ENCODE data around the gene C17orf75. TPM values are rescaled to one million over a fixed set of nuclear protein-coding genes. Genes with fewer than 3 reads are reported as not detected.
A peak's percentile ranks its signal among the peaks of the same experiment; 100 is the strongest.

The C17orf75 gene
- total and polyA plus RNA-seq, 2 of the 8 experiments (the other 6 are each of a cell fraction or from before 2014, with no cell fraction given): 15.8 to 42.6 TPM

- no peak overlapping the region for H3K23ac ChIP-seq (ENCODE audit: insufficient read length)
- peak overlapping the region; percentile 97; the same call in 1 of the 2 replicates for H2AK5ac ChIP-seq (ENCODE audit: low read depth, low read length)
- peak overlapping the region in 1 of 4 experiments; percentile 16; a peak in 1 of 7 replicates for H3K9ac ChIP-seq (replicated peaks in 1 of 4; ENCODE audit: extremely low read depth in 1 of 4, low read depth in 3 of 4, low read length in 3 of 4)
- peak; percentile 13 for FAIRE-seq
- peak overlapping the region; percentile 59 to 78 for H3K4me2 ChIP-seq (ENCODE audit: insufficient read depth in 1 of 2, low read depth in 2 of 2, low read length in 2 of 2)
- H4K5ac ChIP-seq (ENCODE audit: insufficient read length, low read depth, low read length): peak overlapping the region; percentile 60
- peak overlapping the region in 2 of 4 experiments; percentile 22 to 36; a peak in 3 of 8 replicates for H3K4me3 ChIP-seq (ENCODE audit: extremely low read depth in 1 of 4, insufficient read depth in 2 of 4, low read depth in 3 of 4, low read length in 4 of 4)
- peak overlapping the region; percentile 88 for H2BK20ac ChIP-seq (ENCODE audit: low read length)
- H3K36me3 ChIP-seq (ENCODE audit: control insufficient read depth in 2 of 4, insufficient read depth in 4 of 4, low read length in 3 of 4): no peaks in the 10 kb centered on the region
- H3K27ac ChIP-seq (ENCODE audit: low read depth, low read length): no peak overlapping the region; the same call in 1 of the 2 replicates
- H2BK5ac ChIP-seq (ENCODE audit: low read depth, low read length): peak overlapping the region; percentile 94
- H2BK12ac ChIP-seq (ENCODE audit: low read depth, low read length): peak overlapping the region; percentile 98; the same call in 1 of the 2 replicates
- H4K8ac ChIP-seq (ENCODE audit: extremely low read depth, insufficient read depth, low read length): no peak overlapping the region
- H4K20me1 ChIP-seq (replicated peaks in 1 of 2; ENCODE audit: control insufficient read depth in 1 of 2, insufficient read depth in 2 of 2, low read length in 2 of 2): peaks cover 0 to 3% of the 10 kb centered on the region in 2 experiments
- peak overlapping the region; percentile 97 for H3K18ac ChIP-seq (ENCODE audit: extremely low read depth, low read length)
- H3K27me3 ChIP-seq (replicated peaks in 1 of 4; ENCODE audit: control insufficient read depth in 3 of 4, extremely low read depth in 1 of 4, insufficient read depth in 3 of 4, low read length in 3 of 4): peaks cover 0 to 2% (median 0%) of the 10 kb centered on the region in 4 experiments; a peak in 2 of 7 replicates
- no peaks in the 10 kb centered on the region for H3K79me2 ChIP-seq (ENCODE audit: control insufficient read depth in 1 of 2, insufficient read depth in 2 of 2, low read length in 2 of 2)
- POLR2A ChIA-PET (ENCODE audit: partially characterized antibody): interaction anchor here (0.7 to 2.8 kb wide), 14 partner anchors 8 to 75 kb away, joined by 3 to 15 read pairs (median 3); no protein-coding TSS in a partner anchor
- TF ChIP-seq RBBP5 (IDR thresholded peaks at IDR 0.05; ENCODE audit: borderline replicate concordance, low read depth, low read length) (no peak), ASH2L (IDR thresholded peaks at IDR 0.05; ENCODE audit: low read length) (peak; percentile 25)
- H3K9me3 ChIP-seq (ENCODE audit: insufficient read depth in 2 of 2, low read depth in 1 of 2, low read length in 1 of 2): no peaks in the 10 kb centered on the region
- peak in 1 of 2 experiments; percentile 80 for DNase-seq (ENCODE audit: low read depth in 1 of 2, low spot score in 2 of 2)
- peak overlapping the region; percentile 80 for H2BK120ac ChIP-seq (replicated peaks; ENCODE audit: low read depth, low read length)
- no peak overlapping the region for H2AFZ ChIP-seq (ENCODE audit: low read length)
- H3K79me1 ChIP-seq (ENCODE audit: low read depth, low read length): peaks cover 2% of the 10 kb centered on the region; the same call in 1 of the 2 replicates
- H3K14ac ChIP-seq (ENCODE audit: insufficient read length): no peak overlapping the region
- H3K23me2 ChIP-seq (ENCODE audit: low read depth, low read length): peaks cover 5% of the 10 kb centered on the region; the same call in 1 of the 2 replicates
- peak overlapping the region; percentile 86 for H4K91ac ChIP-seq (replicated peaks; ENCODE audit: insufficient read length, low read length)
- peaks cover 14 to 49% (median 38%) of the 10 kb centered on the region in 4 experiments for H3K4me1 ChIP-seq (replicated peaks in 1 of 4; ENCODE audit: control insufficient read depth in 3 of 4, insufficient read depth in 4 of 4, low read length in 3 of 4)
- 18% methylated on average over 20 of the region's 21 CpGs; no CpG with 5 or more reads in 1 of the 2 experiments for WGBS, 2 experiments (ENCODE audit: extremely low coverage in 1 of 2, insufficient coverage in 1 of 2, insufficient read length in 1 of 2, insufficient replicate concordance in 2 of 2, low coverage in 1 of 2, low lambda C conversion rate in 2 of 2, missing lambda C conversion rate in 1 of 2)
- CTCF ChIA-PET (ENCODE audit: partially characterized antibody): interaction anchor here (1.9 to 2.7 kb wide), 4 partner anchors 15 to 39 kb away, joined by 5 to 18 read pairs (median 11); partner anchors contain the start of gene RHBDL3
- peak overlapping the region; percentile 88 for H3K4ac ChIP-seq (replicated peaks; ENCODE audit: insufficient read length, low read depth, low read length)
- no peak overlapping the region for H3K56ac ChIP-seq (replicated peaks; ENCODE audit: insufficient read length, low read depth, low read length)
- peak overlapping the region; percentile 93; the same call in 1 of the 2 replicates for H2BK15ac ChIP-seq (ENCODE audit: low read length)
Measured at GRCh38 chr17:32279891-32280716, 61.9 kb downstream of the C17orf75 start.
